HG03108 (cell line): Measurements from ENCODE around the gene KIRREL3.

Experiments
- ATAC-seq: cut with Tn5 transposase; IDR thresholded peaks from one replicate; pipeline ENCODE4 v1.9.1; 2021; ENCODE audit warnings: moderate library complexity; ENCODE audit not compliant: unreplicated experiment

KIRREL3 gene

DNA sequence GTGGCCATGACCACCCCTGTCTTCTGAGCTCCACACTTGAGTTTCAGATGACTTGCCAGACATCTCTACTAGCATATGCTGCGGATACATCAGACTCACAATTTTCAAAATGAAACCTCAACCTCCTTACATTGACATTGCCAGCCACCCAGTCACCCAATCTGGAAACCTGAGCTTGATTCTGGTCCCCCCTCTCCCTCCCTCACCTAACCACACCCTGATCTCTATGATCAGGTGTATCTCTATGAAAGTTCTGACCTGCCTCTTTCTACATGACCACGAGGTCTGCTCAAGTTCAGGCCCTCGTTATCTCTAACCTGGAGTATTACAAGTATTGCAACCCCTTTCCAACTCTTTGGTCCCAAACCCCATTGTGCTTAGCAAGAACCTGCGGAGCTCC is 254.1 kb downstream of the KIRREL3 start:
- no peak for ATAC-seq

DNA sequence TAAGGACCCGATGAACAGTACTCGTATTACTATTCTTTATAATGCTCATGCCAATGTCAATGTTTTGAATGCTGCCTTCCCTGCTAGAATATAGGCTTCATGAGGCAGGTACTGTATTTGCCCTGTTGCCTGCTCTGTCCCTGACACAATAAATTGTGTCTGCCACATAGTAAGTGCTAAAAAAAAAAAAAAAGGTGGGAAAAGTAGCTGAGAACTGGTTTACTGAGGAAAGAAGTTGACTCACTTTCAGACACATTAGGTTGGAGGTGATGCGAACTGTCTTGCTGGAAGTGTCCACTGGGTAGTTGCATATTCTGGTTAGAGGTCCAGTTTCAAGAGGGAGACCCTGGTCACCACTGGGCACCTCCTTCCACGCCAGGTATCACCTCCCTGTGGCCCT is 255.9 kb downstream of the KIRREL3 start:
- ATAC-seq, result no peak

DNA sequence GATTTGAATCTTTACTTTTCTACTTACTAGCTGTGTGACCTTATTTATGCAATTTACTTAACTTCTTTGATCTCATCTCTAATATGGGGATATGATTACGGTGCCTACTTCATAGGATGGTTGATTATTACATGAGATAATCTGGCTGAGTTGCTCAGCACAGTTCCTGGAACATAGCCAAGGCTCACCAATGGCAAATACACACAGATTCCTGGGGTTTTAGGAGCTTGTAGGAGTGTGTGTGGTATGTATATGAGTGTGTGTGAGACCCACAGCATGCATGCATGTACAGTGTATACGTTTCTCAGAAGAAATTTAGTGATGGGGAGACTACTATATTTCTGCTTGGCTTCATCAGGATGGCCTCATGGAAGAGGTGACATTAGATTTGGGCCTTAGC is 256.9 kb downstream of the KIRREL3 start:
- no peak for ATAC-seq

DNA sequence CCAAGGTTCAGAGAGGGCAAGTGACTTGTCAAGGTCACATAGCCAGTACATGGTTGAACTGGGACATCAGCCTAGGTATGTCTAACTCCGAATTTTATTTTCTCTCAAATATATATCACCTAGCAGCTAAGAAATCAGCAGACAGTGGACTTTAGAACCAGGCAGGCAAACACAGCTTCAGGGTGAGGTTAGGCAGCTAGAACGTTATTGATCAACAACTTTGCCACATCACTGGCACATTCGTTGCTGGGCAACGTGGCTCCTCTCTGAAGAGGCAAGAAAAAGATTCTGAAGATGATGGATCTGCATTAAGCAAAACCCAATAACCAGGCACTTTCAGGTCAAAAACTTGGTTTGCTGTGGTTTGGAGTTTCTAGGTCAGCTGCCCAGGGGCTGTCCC is 258.0 kb downstream of the KIRREL3 start:
- no peak for ATAC-seq

DNA sequence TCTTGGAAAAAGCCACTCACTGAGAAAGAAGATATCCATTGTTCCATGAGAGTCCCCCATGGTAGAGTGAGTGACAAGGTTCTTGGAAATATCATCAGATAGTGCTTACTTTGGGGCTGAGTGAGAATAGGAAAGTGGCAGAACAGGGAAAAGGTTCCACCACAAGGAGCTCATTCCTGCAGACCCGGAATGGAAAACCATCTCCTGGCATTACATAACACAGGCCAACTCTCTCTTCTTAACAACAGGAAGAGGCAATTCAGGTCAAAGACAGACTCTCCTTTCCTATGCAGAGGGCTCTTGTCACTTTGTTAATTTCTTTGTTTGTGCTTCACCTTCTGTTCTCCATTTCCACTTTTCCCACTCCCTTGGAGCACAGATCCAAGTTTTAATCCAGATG is 259.7 kb downstream of the KIRREL3 start:
- ATAC-seq, result no peak

DNA sequence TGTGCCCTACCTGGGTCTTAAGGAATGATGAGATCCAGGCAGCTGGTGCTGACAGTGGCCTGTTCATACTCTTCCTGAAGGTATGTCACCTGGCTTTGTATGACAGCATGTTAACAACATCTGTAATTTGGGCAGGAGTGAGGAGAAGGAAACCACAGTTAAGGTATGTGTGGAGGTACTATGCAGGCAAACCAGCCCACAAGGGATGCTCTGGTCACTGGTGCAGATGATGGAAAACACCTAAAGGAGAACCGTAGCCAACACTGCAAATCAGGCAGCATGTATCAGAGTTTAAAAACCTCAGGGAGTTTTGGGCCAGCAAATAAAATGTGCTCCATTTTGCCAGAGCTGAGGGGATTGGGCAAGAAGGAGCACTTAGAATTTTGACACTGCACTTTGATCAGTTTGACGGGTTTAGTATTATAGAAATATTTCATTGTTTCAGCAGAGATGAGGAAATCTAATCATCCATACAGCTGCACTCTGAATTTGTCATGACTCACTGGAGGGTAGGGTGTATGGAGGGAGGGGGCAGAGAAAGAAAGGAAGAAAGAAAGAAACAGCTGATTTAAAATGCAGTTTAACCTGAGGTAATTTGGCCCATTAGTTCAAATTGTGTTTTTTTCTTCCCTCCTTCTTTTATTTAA is 260.9 kb downstream of the KIRREL3 start:
- no peak for ATAC-seq

DNA sequence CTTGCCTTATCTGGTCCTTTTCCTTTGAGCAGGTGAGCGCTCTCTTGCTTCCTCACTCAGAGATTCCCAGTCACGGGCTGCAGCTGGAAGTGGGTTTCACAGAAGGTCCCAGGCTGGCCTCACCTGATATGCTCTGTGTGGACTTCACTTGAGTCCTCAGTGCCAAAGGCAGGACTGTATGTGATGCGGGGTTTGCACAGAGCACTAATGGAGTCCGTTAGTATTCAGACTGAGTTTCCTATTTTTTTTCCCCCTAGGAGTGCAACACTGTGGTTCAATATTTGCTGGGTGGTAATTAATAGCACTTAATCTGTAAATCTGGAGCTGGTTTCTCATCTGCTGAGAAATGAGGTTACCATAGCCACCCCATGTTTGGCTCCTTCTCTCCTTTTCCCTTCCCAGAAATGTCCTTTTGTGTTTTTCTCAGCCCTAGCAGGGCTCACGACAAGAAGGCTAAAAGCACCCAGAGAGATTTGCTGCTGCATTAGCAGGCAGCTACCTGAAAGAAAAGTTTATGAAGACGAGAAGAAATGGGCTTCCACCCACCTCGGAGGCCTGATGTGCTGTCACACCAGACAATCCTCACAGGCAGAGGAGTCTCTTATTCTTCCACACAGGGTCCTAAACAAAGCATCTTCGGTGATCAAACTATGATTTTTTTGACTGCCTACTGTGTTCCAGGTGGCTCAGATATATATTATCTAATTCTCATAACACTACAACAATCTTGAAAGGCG is 262.1 kb downstream of the KIRREL3 start:
- no peak for ATAC-seq

DNA sequence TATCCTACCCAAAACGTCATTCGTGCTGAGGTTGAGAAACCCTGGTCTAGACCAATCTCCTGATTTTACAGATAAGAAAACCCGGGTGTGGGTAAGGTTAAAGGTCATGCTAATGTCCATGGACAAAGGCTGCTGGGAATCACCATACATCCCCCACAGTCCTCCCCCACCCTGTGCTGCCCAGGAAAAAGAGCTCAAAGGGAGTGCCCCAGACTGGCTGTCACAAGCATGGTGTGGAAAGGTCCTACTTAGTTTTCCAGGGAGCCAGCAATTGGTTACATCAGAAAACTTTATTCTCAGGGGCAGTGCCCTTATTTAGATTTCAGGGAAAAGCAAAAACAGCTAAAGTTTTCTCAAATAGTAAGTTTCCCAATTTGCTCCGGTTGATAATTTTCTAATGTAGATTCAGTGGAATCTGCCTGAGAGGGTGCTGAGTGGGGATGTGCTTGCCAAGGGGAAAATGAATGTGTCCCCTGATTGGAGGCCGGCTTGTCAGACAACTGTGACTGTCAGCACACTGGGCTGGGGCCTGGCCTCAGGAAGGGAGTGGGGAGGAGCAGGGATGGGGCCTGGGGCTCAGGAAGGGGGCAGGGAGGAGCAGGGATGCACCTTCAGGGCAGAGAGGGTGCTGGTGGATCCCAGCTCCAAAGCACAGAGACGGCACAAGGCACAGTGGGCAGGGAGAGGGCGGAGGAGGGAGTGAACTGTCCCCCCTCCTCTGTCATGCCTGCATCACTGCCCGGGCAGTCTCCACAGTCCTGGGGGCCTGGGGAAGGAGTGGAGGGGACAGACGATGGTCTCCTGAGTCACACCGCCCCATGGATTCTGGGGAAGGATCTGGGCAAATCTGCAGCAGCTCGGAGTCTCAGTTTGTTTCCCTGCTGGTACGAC is 263.6 kb downstream of the KIRREL3 start:
- ATAC-seq, result no peak

DNA sequence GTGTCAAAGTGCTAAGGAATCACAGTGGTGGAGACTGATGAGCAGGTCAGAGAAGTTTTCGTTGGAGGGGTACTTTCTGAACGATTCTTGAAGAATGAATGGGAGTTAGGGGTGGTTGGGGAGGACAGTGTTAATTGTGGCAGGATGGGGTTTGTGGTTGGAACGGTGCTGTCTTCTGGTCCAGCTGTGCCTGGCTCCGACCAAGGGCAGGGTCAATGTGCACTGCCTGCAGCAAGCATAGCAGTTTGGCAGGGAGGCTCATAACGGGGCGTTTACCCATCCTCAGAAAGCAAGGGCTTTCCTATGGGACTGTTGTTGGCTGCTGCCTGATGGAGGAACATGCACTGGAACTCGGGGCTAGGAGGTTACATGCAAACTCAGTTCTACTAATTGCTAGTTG is 265.8 kb downstream of the KIRREL3 start:
- ATAC-seq, result no peak

DNA sequence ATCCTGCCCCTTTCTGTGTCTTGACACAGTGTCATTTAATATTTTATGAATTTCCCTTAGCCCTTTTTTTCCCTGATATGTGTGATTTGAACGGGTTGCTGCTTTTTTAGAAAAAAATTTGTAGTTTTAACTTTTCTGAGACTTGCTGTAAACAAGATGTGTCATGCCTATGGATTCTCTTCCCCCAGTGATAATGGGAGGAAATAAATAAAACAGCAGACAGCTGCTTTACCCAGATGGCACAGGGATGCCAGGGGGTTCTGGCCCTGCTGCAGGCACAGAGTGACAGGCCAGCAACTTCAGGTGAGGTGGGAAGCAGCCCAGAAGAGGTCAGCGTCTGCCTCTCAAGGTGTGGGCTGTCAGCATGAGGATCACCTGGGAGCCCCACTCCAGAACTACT is 266.9 kb downstream of the KIRREL3 start:
- ATAC-seq, result no peak

DNA sequence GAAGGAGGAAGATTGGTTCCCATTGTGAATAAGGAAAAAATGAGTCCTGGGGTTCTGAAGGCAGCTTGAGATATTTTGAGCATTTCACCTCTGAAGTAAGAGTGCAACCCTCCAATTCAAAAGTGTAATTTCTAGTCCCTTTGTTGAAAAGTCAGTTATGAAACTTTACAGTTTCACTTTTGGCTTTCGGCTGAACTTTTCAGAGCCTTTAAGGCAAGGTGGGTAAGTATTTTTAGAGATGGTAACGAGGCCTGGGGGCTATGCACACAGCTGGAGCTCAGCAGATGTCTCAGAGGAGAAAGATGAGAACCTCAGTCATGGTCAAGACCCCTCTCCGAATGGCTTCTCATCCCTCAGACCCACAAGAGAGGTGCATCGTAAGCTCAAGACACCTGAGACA is 267.6 kb downstream of the KIRREL3 start:
- ATAC-seq, result peak; percentile 57

DNA sequence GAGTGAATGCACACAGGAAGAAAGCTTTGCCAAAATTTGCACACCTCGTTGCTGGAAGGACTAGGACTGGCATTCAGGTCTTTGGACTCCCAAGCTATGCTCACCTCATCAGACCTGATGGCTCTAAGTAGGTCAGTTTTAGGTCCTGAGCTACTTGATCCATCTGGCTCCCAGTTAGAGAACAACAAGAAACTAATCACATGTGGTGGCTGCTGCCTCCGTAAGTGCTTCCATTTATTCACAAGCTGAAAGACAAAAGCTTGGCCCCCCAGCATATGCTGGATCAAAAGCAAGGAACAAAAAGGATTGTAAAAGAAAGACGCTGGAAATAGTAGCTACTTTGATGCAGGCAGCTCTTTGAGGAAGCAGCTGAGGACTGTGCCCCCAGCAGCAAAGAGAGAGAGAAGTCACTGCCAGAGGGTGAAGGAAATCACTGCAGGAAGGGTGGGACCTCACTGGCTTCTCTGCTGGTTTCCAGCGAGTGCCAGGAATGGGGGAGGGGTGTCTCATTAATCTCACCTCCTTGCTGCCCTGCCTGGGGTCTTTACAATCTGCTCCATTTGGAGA is 268.9 kb downstream of the KIRREL3 start:
- ATAC-seq, result no peak

DNA sequence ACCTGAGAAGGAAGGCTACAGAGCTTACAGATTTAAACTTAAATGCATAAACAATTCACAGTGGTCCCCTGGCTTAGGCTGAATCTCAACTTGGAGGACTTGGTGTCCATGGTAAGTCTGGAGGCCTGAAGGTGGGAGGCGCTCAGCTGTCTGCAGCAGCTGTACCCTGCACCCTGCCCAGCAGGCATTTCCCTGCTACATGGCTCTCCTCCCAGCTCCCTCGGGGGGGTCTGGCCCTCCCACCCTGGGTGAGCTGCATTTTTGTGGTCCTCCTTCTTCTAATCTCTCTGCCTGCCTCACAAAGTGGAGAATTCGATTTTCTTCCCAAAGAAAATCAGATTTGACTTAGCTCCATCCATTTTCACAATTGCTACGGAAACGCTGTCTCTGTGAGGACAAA is 273.2 kb downstream of the KIRREL3 start:
- no peak for ATAC-seq

DNA sequence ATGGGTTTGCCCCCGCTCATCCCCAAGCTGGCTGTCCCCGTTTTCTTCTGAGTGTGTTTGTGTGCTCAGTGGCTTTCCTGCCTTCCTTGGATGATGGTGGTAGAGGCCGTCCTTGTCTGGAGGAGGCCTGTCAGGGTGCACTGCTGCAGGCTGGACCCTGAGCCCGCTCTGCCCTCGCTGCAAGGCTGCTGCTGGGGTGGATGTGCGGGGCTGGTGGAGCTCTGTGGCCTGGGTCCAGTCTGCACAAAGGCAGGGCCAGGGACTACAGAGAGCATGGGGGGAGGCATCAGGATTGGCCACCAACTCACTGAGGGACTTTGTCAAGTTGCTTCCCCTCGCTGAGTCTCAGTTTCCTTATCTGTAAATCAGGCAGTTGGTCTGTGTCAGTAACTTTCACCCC is 275.0 kb downstream of the KIRREL3 start:
- ATAC-seq, result no peak

DNA sequence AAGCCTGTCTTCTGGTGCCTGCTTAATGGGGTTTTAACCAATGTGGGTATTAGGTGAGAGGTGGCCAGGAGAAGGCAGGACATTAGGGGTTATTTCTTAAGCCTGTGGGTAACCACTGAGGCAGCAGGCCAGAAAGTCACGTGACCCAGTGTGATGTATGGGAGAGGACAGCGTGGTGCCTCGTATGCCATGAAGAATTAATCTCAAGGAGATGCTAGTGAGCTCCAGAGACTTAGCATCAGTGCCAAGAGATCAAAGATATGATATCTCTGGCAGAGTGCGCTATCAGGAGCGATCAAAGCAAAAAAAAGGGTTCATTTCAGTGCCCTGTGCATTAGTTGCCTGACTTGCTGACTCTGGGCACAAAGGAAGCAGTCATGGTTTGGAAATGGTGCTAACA is 275.5 kb downstream of the KIRREL3 start:
- ATAC-seq, result no peak

DNA sequence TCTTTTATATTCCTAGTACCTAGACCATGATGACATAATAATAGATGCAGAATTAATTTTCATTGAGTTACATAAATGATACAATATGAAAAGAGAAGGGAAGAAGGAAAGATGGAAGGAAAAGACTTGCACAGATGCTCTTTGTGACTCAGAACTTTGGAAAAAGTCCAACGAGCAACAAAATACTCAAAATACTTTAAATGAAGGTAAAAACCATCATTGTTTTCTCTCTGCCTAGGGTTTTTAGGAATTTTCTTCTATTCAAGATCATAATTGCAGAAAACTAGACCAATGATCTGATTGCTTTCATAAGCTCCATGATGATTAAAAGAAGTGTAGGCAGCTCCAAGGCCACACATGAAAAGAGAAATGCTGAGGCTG is 276.9 kb downstream of the KIRREL3 start:
- ATAC-seq, result no peak

DNA sequence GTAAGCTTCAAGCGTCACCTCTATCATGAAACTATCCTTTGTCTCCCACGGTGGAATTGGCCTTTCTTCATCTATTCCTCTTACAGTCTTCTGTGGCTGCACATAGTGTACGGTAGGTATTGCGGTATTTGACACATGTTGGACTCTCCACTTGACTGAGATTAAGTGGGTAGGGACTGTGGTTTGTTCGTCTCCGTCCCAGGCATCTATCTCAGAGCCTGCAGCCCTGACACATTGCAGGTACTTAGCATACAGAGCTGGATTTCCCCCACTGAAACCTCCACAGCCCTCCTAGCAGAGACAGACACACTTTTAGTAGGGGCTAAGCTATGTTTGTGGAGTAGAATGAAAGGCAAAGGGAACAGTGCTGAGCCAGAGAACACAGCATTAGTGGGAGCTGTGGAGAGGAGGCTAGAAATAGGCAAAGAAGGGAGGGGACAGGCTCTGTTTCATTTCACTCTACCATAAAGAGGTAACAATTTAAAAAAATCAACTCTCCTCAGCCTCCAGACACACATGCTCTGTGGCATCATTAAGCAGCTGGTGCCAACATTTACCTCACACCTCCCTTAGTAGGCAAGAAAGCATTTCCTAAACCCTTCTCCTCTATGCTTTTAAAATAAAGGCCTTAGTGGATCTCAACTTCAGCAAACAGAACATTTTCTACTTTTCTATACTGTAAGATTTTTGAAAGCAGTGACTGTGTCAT is 277.5 kb downstream of the KIRREL3 start:
- ATAC-seq, result no peak

DNA sequence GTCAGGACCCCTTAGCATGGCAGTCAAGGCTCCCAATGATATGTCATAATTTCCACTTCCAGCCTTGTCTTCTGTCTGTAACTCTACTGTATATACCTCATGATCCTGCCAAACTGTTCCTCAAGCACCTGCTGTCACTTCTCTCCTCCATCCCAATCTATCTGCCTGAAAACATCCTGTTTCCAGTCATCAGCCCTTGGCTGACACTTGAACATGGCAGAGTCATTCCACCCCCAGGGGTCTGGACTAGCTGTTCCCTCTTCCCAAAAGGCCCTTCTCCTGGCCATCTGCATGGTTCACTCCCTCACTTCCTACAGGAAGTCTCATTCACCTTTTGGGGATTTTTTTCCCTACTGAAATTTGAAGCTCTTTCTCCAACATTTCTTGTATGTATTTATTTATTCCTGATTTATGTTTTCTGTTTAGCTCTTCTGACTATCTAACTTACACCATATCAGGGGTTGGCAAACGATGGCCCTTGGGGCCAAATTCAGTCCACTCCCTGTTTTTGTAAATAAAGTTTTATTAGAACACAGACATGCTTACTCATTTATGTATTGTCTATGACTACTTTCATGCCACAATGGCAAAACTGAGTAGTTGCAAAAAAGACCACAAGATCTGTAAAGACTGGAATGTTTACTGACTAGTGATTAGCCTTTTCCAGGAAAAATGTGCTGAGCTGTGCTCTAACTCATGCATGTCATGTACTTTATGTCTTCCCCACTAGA is 278.4 kb downstream of the KIRREL3 start:
- ATAC-seq, result no peak

DNA sequence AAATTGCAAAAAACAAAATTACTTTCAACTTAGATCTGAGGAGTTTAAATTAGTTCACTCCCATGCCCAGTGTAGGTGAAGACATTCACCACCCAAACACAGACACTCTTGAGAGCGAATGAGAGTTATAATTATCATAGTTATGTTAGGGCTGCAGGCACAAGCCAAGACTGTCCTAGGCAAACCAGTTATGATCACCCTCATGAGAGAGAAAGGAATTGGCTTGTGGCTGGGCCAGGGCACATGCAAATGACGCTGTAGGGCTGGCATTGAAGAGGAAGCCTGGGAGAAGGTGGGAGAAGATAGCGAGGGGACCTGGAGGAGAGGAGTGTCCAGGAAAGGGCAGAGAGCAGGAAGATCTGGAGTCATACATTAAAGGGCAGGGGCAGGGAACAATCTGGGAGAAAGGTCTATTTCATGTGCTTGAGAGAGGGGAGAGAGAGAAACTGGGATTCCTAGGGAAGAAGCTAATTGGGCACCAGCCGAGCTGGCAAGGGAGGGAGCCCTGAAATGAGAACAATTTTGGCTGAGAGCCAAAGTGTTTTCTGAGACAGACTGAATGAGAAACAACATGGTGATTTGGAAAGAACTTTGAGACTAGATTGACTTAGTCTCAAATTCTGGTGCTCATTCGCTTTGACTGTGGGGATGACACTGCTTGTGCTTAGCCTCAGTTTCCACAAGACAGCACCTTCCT is 279.9 kb downstream of the KIRREL3 start:
- no peak for ATAC-seq

DNA sequence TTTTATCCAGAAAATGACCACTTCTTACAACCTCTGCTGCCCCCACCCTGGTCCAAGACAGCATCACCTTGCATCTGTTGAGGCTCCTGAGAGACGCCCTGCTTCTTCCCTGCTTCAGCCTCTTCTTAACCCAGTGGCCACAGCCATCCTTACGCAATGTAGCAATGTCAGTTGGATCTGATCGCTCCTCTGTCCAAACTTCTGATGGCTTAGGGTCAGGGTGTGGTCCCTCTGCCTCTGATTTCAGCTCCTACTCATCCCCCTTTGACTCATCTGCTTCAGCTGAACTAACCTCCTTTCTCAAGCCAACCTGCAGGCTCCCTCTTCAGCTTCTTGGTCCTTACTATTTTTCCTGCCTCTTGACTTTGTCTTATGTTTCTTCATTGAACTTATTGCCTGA is 280.8 kb downstream of the KIRREL3 start:
- no peak for ATAC-seq
